ENCODE data around the gene AP2S1.
"Not testable (repeated sequence)": the region's sequence is repeated elsewhere in the genome, so short reads cannot be mapped to it uniquely, and the experiment has no call there.

AP2S1 gene

DNA sequence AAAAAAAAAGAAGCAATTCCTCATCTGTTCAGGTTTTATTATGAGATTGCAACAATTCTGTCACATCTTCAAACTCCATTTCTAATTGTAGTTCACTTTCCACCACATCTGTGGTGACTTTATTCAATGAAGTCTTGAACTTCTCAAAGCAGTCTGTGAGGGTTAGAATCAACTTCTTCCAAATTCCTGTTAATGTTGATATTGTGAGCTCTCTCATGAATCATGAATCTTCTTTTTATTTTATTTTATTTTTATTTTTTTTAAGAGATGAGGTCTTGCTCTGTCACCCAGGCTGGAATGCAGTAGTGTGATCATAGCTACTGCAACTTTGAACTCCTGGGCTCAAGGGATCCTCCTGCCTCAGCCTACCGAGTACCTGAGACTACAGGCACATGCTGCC lies 29.8 kb upstream of the AP2S1 start:
- H3K4me3 ChIP-seq (ENCODE audit: control insufficient read depth, low read depth, low read length), result no peak overlapping the region
- DNase-seq (ENCODE audit: low read depth), result no peak
- TF ChIP-seq, protein P1, sequence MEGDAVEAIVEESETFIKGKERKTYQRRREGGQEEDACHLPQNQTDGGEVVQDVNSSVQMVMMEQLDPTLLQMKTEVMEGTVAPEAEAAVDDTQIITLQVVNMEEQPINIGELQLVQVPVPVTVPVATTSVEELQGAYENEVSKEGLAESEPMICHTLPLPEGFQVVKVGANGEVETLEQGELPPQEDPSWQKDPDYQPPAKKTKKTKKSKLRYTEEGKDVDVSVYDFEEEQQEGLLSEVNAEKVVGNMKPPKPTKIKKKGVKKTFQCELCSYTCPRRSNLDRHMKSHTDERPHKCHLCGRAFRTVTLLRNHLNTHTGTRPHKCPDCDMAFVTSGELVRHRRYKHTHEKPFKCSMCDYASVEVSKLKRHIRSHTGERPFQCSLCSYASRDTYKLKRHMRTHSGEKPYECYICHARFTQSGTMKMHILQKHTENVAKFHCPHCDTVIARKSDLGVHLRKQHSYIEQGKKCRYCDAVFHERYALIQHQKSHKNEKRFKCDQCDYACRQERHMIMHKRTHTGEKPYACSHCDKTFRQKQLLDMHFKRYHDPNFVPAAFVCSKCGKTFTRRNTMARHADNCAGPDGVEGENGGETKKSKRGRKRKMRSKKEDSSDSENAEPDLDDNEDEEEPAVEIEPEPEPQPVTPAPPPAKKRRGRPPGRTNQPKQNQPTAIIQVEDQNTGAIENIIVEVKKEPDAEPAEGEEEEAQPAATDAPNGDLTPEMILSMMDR (conservative IDR thresholded peaks at IDR 0.05; ENCODE audit: control insufficient read depth, insufficient read depth, low read depth, low read length), result no peak

DNA sequence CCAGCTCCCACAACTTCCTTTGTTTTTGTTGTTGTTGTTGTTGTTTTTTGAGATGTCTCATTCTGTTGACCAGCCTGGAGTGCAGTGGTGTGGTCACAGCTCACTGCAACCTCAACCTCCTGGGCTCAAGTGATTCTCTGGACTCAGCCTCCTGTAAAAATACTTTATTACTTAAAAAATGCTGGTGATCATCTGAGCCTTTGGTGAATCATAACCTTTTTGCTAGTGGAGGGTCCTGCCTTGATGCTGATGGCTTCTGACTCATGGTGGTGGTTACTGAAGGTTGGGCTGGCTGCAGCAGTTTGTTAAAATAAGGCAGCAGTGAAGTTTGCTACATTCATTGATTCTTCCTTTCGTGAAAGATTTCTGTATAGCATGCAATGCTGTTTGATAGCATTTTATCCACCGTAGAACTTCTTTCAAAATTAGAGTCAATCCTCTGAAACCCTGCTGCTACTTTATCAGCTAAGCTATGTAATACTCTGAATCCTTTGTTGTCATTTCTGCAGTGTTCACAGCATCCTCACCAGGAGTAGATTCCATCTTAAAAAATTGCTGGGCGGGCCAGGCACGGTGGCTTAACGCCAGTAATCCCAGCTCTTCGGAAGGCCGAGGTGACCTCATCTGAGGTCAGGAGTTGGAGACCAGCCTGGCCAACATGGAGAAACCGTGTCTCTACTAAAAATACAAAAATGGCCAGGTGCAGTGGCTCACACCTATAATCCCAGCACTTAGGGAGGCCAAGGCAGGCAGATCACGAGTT lies 28.1 kb upstream of the AP2S1 start:
- peak; percentile 93 for DNase-seq (ENCODE audit: low read depth)
- TF ChIP-seq, protein P1 (conservative IDR thresholded peaks at IDR 0.05; ENCODE audit: control insufficient read depth, insufficient read depth, low read depth, low read length), result no peak
- no peak overlapping the region for H3K4me3 ChIP-seq (ENCODE audit: control insufficient read depth, low read depth, low read length)

DNA sequence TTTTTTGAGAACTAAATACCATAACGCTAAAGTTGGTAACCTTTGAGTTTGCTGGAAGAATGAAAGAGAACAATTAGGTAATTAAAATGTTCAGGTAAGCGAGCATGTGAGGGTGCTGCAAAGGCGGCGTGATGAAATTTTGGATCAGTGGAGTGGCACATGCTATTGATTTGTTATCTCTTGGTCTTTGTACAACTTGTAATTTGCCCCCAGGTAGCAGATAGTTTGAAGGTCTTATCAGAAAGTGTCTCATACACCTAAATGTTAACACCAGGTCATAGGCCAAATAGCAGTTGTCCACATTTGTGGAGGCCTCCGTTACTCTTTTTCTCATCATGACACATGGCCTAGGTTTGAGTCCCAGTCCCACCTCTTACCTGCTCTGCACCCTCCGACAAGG lies 25.0 kb upstream of the AP2S1 start:
- H3K4me3 ChIP-seq (ENCODE audit: control insufficient read depth, low read depth, low read length), result no peak overlapping the region
- TF ChIP-seq, protein P1 (conservative IDR thresholded peaks at IDR 0.05; ENCODE audit: control insufficient read depth, insufficient read depth, low read depth, low read length), result no peak
- DNase-seq (ENCODE audit: low read depth), result no peak

DNA sequence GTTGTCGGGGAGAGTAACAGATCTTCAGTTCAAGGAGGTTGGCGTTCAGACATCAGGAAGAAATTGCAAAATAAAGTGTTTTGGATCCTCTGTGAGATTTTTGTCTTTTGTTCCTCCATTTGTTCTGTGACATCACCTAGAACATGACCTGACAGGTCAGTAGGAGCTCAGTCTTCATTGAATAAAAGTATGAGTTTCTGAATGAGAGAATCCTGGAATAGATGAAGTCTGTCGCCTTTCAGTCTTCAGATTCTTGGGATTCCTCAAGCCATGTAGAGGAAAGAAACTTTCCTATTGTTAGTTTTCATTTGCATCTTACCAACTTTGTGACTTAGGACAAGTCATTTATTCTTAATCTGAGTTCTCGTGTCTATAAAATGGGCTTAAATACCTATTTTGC lies 24.6 kb upstream of the AP2S1 start:
- DNase-seq (ENCODE audit: low read depth), result no peak
- H3K4me3 ChIP-seq (ENCODE audit: control insufficient read depth, low read depth, low read length), result no peak overlapping the region
- TF ChIP-seq, protein P1 (conservative IDR thresholded peaks at IDR 0.05; ENCODE audit: control insufficient read depth, insufficient read depth, low read depth, low read length), result no peak

DNA sequence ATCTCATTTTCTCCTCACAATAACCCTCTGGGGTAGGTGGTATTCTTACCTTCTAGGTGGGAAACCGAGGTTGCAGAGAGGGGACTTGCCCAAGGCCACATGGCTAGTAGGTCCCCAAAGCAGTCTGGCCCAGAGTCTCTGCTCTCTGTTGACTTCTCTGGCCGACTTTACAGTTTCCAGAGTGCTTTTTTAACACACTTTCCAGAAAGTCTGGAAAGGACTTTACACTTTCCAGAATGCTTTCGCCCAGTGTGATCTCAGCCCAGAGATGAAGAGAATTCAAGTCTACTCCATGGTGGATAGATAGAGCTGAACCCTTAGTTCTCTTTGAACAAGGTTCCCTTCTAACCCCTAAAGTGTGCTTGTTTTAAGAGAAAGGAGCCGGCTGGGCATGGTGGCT lies 22.3 kb upstream of the AP2S1 start:
- TF ChIP-seq, protein P1 (conservative IDR thresholded peaks at IDR 0.05; ENCODE audit: control insufficient read depth, insufficient read depth, low read depth, low read length), result no peak
- DNase-seq (ENCODE audit: low read depth), result no peak
- H3K4me3 ChIP-seq (ENCODE audit: control insufficient read depth, low read depth, low read length), result no peak overlapping the region

DNA sequence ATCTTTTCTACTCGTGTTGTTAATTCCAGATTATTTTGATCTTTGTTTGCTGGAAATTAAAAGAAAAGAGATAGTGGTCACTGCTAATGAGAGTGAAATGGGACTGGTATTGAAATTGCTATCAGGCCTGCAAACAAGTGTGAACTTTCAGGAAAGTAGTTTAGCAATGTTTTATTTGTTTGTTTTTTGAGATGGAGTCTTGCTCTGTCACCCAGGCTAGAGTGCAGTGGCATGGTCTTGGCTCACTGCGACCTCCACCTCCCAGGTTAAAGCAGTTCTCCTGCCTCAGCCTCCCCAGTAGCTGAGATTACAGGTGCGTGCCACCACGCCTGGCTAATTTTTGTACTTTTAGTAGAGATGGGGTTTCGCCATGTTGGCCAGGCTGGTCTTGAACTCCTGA lies 20.5 kb upstream of the AP2S1 start:
- DNase-seq (ENCODE audit: low read depth); H3K4me3 ChIP-seq (ENCODE audit: control insufficient read depth, low read depth, low read length): not testable (repeated sequence)

DNA sequence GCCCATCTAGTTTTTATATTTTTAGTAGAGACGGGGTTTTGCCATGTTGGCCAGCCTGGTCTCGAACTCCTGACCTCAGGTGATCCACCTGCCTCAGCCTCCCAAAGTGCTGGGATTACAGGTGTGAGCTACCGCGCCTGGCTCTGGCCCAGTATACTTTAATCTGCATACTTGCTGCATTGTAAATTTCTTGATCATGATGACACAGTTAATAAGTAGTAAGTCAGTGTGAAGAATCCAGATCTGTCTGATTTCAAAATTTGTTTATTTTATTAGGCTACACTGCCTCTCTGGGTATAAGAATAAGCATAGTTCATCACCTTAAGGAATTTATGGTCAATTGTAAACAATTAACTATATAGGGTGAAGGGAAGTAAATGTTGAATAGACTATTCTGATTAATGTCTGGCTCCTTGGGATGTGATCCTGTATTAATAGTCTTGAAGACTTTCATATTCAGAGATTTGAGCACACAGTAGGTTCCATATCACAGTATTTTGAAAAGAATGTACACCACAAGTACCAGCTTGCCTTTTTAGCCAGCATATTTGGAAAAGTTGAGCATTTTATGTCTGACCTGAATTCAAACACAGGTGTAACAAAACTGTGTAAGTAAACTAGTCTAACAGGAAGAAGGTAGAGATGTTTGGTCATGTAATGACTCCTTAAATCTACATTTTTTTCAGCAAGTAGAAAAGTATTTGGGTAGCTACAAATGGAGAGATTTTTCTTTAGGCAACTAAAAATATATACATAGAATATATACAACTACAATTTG lies 17.6 kb upstream of the AP2S1 start:
- TF ChIP-seq, protein P1 (conservative IDR thresholded peaks at IDR 0.05; ENCODE audit: control insufficient read depth, insufficient read depth, low read depth, low read length), result no peak

More for the DNA sequence above, 17.6 kb upstream of the AP2S1 start:
- DNase-seq (ENCODE audit: low read depth), result no peak
- H3K4me3 ChIP-seq (ENCODE audit: control insufficient read depth, low read depth, low read length), result no peak overlapping the region
